Measurements from ENCODE around the gene SLC39A11. TPM values are rescaled to one million over a fixed set of nuclear protein-coding genes. Genes with fewer than 3 reads are reported as not detected.

SLC39A11 gene
- total and polyA plus RNA-seq, 2 of the 13 experiments (the other 11 are each of a cell fraction or from before 2014, with no cell fraction given), result 17.2 to 31.5 TPM

GRCh38 chr17:72972263-72972951 is 120.1 kb downstream of the SLC39A11 start (continued):
- TF ChIP-seq TOE1 (CRISPR knock-in tag; IDR thresholded peaks at IDR 0.05), result no peak
- no peak for TF ChIP-seq CENPX (CRISPR knock-in tag; IDR thresholded peaks at IDR 0.05)
- TF ChIP-seq MYNN (CRISPR knock-in tag; IDR thresholded peaks at IDR 0.05; ENCODE audit: low read depth), result no peak
- no peak for TF ChIP-seq MBNL3 (CRISPR knock-in tag; conservative IDR thresholded peaks at IDR 0.05)
- TF ChIP-seq ATRX (CRISPR knock-in tag; IDR thresholded peaks at IDR 0.05; ENCODE audit: borderline replicate concordance), result no peak
- TF ChIP-seq TGIF2 (CRISPR knock-in tag; IDR thresholded peaks at IDR 0.05), result no peak
- no peak for TF ChIP-seq NR0B2 (CRISPR knock-in tag; IDR thresholded peaks at IDR 0.05)
- TF ChIP-seq JARID2 (CRISPR knock-in tag; IDR thresholded peaks at IDR 0.05; ENCODE audit: insufficient replicate concordance), result no peak
- no peak for TF ChIP-seq GPN1 (CRISPR knock-in tag; IDR thresholded peaks at IDR 0.05; ENCODE audit: borderline replicate concordance)
- TF ChIP-seq ZNF232 (CRISPR knock-in tag; IDR thresholded peaks at IDR 0.05; ENCODE audit: borderline replicate concordance), result no peak
- no peak for TF ChIP-seq CBX5 (CRISPR knock-in tag; IDR thresholded peaks at IDR 0.05; ENCODE audit: borderline replicate concordance)
- TF ChIP-seq U2AF1 (optimal IDR thresholded peaks at IDR 0.05; ENCODE audit: low read depth, low read length), result no peak
- TF ChIP-seq ZNF367 (CRISPR knock-in tag; IDR thresholded peaks at IDR 0.05; ENCODE audit: borderline replicate concordance), result no peak
- no peak for TF ChIP-seq CSRNP1 (CRISPR knock-in tag; IDR thresholded peaks at IDR 0.05)
- TF ChIP-seq KAT7 (CRISPR knock-in tag; IDR thresholded peaks at IDR 0.05; ENCODE audit: borderline replicate concordance), result no peak
- TF ChIP-seq, protein P1, sequence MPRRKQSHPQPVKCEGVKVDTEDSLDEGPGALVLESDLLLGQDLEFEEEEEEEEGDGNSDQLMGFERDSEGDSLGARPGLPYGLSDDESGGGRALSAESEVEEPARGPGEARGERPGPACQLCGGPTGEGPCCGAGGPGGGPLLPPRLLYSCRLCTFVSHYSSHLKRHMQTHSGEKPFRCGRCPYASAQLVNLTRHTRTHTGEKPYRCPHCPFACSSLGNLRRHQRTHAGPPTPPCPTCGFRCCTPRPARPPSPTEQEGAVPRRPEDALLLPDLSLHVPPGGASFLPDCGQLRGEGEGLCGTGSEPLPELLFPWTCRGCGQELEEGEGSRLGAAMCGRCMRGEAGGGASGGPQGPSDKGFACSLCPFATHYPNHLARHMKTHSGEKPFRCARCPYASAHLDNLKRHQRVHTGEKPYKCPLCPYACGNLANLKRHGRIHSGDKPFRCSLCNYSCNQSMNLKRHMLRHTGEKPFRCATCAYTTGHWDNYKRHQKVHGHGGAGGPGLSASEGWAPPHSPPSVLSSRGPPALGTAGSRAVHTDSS (CRISPR knock-in tag; conservative IDR thresholded peaks at IDR 0.05), result no peak
- peak; percentile 91 for TF ChIP-seq NKX3-1 (CRISPR knock-in tag; IDR thresholded peaks at IDR 0.05)
- no peak for TF ChIP-seq CTCF (CRISPR knock-in tag; IDR thresholded peaks at IDR 0.05)
- peak; percentile 80 to 90 for TF ChIP-seq MAFK (conservative IDR thresholded peaks at IDR 0.05 in 1 of 2, IDR thresholded peaks at IDR 0.05 in 1 of 2; ENCODE audit: low read length in 2 of 2)
- no peak for TF ChIP-seq ZNF563 (CRISPR knock-in tag; IDR thresholded peaks at IDR 0.05)
- TF ChIP-seq PAXIP1 (CRISPR knock-in tag; conservative IDR thresholded peaks at IDR 0.05), result peak; percentile 74

Measured in HepG2 (cell line).